GM23248 (cell line): ENCODE data around the gene DRG2.

Experiments used
- EZH2 ChIP-seq: fragments of 200-600 bp; sonication (generic); IDR thresholded peaks from 2 replicates; pipeline ENCODE4 v1.6.1; 2018; ENCODE audit warnings: antibody characterized with exemption, mild to moderate bottlenecking; ENCODE audit not compliant: insufficient read depth, poor library complexity, severe bottlenecking
- EZH2phosphoT487 ChIP-seq: fragments of 200-600 bp; sonication (generic); IDR thresholded peaks from 2 replicates; pipeline ENCODE4 v1.6.1; 2018; ENCODE audit warnings: antibody characterized with exemption, moderate library complexity, mild to moderate bottlenecking, low read depth; ENCODE audit not compliant: insufficient read depth

- TF ChIP-seq EZH2phosphoT487 (no peak), EZH2 (no peak)
These were observed 48.0 kb upstream of the DRG2 start for GRCh38 chr17:18039535-18040260.
